ENCODE results near the gene SYNJ1. TPM values are rescaled to one million over a fixed set of nuclear protein-coding genes. Genes with fewer than 3 reads are reported as not detected.

The SYNJ1 gene
- total and polyA plus RNA-seq, 4 donors = 7.4 to 17.5 (median 11.8) TPM

DNA sequence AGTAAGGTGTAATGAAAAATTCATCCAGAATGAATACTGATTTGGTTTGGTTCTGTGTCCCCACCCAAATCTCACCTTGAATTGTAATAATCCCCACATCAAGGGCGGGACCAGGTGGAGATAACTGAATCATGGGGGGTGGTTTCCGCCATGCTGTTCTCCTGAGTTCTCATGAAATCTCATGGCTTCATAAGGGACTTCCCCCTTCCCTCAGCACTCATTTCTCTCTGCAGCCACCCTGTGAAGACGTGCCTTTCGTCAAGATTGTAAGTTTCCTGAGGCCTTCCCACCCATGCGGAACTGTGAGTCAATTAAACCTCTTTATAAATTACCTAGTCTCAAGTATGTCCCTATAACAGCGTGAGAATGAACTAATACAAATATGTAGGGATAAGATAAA lies 5.5 kb upstream of the SYNJ1 start:
- Histone ChIP-seq H3K4me1 (ENCODE audit: control insufficient read depth in 5 of 5, insufficient read depth in 5 of 5, low read length in 5 of 5) (peaks cover 2 to 5% (median 4%) of the 10 kb centered on the region in 5 donors), H3K4me3 (no peak overlapping the region), H3K9ac (ENCODE audit: insufficient read depth in 1 of 2, low read length in 2 of 2) (no peak overlapping the region), H3K9me3 (ENCODE audit: control insufficient read depth in 4 of 4, insufficient read depth in 3 of 4, low read length in 3 of 4) (no peaks in the 10 kb centered on the region), H3K27me3 (ENCODE audit: control insufficient read depth in 3 of 3, insufficient read depth in 3 of 3, low read length in 2 of 3) (no peaks in the 10 kb centered on the region), H3K36me3 (ENCODE audit: control insufficient read depth in 4 of 4, insufficient read depth in 4 of 4, low read length in 4 of 4) (peaks cover 4 to 21% (median 13%) of the 10 kb centered on the region in 4 donors), H3K27ac (ENCODE audit: low read depth in 1 of 2, low read length in 1 of 2) (no peak overlapping the region)
- DNase-seq = no peak
- no peak for ATAC-seq (ENCODE audit: insufficient read depth, low FRiP score)
- TF ChIP-seq, protein P1, sequence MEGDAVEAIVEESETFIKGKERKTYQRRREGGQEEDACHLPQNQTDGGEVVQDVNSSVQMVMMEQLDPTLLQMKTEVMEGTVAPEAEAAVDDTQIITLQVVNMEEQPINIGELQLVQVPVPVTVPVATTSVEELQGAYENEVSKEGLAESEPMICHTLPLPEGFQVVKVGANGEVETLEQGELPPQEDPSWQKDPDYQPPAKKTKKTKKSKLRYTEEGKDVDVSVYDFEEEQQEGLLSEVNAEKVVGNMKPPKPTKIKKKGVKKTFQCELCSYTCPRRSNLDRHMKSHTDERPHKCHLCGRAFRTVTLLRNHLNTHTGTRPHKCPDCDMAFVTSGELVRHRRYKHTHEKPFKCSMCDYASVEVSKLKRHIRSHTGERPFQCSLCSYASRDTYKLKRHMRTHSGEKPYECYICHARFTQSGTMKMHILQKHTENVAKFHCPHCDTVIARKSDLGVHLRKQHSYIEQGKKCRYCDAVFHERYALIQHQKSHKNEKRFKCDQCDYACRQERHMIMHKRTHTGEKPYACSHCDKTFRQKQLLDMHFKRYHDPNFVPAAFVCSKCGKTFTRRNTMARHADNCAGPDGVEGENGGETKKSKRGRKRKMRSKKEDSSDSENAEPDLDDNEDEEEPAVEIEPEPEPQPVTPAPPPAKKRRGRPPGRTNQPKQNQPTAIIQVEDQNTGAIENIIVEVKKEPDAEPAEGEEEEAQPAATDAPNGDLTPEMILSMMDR (IDR thresholded peaks at IDR 0.05; ENCODE audit: control extremely low read depth, extremely low read depth) = no peak
- 96 to 98% methylated on average over 6 of the region's 6 CpGs for WGBS, 2 donors

DNA sequence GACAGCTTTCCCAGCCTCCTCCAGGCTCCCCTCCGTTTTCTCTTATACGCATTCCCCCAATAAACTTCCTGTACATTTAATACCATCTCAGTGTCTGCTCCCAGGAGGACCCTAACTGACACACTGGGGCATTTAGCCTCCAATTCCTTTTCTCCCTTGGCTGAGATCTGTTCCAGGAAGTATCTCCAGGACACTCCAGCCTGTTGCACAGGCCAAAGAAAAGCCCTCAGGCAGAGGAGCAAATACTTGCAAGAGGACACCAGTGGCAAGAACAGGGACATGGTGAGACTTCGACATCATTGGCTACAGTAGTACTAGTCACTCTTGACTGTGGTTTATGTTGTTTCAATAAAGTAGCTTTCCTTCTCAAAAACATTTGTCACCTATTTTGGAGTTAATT lies 4.7 kb upstream of the SYNJ1 start:
- H3K4me3 ChIP-seq = no peak overlapping the region
- no peaks in the 10 kb centered on the region for H3K9me3 ChIP-seq (ENCODE audit: control insufficient read depth in 4 of 4, insufficient read depth in 3 of 4, low read length in 3 of 4)
- TF ChIP-seq, protein P1 (IDR thresholded peaks at IDR 0.05; ENCODE audit: control extremely low read depth, extremely low read depth) = no peak
- 86 to 87% methylated on average over 3 of the region's 3 CpGs for WGBS, 2 donors
- no peak overlapping the region for H3K27ac ChIP-seq (ENCODE audit: low read depth in 1 of 2, low read length in 1 of 2)
- no peak overlapping the region for H3K9ac ChIP-seq (ENCODE audit: insufficient read depth in 1 of 2, low read length in 2 of 2)
- peaks cover 2 to 7% (median 4%) of the 10 kb centered on the region in 5 donors for H3K4me1 ChIP-seq (ENCODE audit: control insufficient read depth in 5 of 5, insufficient read depth in 5 of 5, low read length in 5 of 5)
- peaks cover 4 to 20% (median 12%) of the 10 kb centered on the region in 4 donors for H3K36me3 ChIP-seq (ENCODE audit: control insufficient read depth in 4 of 4, insufficient read depth in 4 of 4, low read length in 4 of 4)
- no peaks in the 10 kb centered on the region for H3K27me3 ChIP-seq (ENCODE audit: control insufficient read depth in 3 of 3, insufficient read depth in 3 of 3, low read length in 2 of 3)
- no peak for ATAC-seq (ENCODE audit: insufficient read depth, low FRiP score)
- DNase-seq = no peak

DNA sequence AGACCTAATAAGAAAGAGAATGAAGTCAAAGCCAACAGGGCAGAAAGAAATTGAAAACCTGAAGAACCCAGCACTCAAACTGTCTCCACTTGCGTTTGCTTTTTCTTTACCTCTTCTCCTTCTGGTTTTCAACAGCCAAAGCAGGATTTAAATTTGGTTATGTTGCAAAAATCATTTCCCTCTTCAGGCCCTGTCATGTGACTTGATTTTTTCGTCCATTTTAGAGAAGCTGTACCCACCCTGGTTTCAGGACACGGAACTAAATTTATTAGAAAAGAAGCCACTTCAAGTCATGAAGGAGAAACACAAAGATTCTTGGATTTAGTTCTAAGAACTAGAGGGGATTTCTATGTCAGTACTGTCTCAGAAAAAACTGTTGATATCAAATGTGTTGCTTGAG lies 1.0 kb upstream of the SYNJ1 start:
- Histone ChIP-seq H3K27me3 (ENCODE audit: control insufficient read depth in 3 of 3, insufficient read depth in 3 of 3, low read length in 2 of 3) (no peaks in the 10 kb centered on the region), H3K36me3 (ENCODE audit: control insufficient read depth in 4 of 4, insufficient read depth in 4 of 4, low read length in 4 of 4) (peaks cover 0 to 7% (median 6%) of the 10 kb centered on the region in 4 donors), H3K9me3 (ENCODE audit: control insufficient read depth in 4 of 4, insufficient read depth in 3 of 4, low read length in 3 of 4) (no peaks in the 10 kb centered on the region), H3K9ac (ENCODE audit: insufficient read depth in 1 of 2, low read length in 2 of 2) (no peak overlapping the region), H3K4me1 (ENCODE audit: control insufficient read depth in 5 of 5, insufficient read depth in 5 of 5, low read length in 5 of 5) (peaks cover 3 to 15% (median 5%) of the 10 kb centered on the region in 5 donors), H3K4me3 (no peak overlapping the region), H3K27ac (ENCODE audit: low read depth in 1 of 2, low read length in 1 of 2) (peak overlapping the region in 1 of 2 donors; percentile 90)
- WGBS, 2 donors = 26 to 50% methylated on average over 3 of the region's 3 CpGs
- TF ChIP-seq, protein P1 (IDR thresholded peaks at IDR 0.05; ENCODE audit: control extremely low read depth, extremely low read depth) = no peak
- ATAC-seq (ENCODE audit: insufficient read depth, low FRiP score) (no peak), DNase-seq (no peak)

DNA sequence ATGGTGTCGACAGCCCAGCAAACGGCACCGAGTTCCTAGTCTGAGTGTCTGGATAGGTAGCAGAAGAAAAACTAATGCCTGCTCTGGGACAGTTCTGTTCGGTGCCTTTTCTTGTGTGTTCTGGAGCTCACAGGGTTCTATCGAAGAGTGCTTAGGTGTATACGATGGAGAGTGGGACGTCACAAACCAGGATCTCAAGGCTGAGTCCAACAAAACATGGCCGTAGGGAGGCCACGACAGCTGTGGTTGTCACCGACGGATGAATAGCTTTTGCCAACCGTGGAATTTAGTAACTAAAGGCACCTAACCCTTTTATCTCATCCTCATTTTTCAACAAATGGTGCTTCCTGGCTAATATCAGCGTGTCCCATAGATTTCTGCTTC lies 635 bp upstream of the SYNJ1 start:
- WGBS, 2 donors = 6% methylated on average over 12 to 13 of the region's 13 CpGs
- Histone ChIP-seq H3K4me3 (peak overlapping the region; percentile 75), H3K27me3 (ENCODE audit: control insufficient read depth in 3 of 3, insufficient read depth in 3 of 3, low read length in 2 of 3) (no peaks in the 10 kb centered on the region), H3K27ac (ENCODE audit: low read depth in 1 of 2, low read length in 1 of 2) (peak overlapping the region; percentile 90 to 97), H3K9ac (ENCODE audit: insufficient read depth in 1 of 2, low read length in 2 of 2) (peak overlapping the region in 1 of 2 donors; percentile 81), H3K9me3 (ENCODE audit: control insufficient read depth in 4 of 4, insufficient read depth in 3 of 4, low read length in 3 of 4) (no peaks in the 10 kb centered on the region), H3K36me3 (ENCODE audit: control insufficient read depth in 4 of 4, insufficient read depth in 4 of 4, low read length in 4 of 4) (peaks cover 0 to 6% (median 4%) of the 10 kb centered on the region in 4 donors), H3K4me1 (ENCODE audit: control insufficient read depth in 5 of 5, insufficient read depth in 5 of 5, low read length in 5 of 5) (peaks cover 3 to 15% (median 5%) of the 10 kb centered on the region in 5 donors)
- ATAC-seq (ENCODE audit: insufficient read depth, low FRiP score) (no peak), DNase-seq (no peak)
- TF ChIP-seq, protein P1 (IDR thresholded peaks at IDR 0.05; ENCODE audit: control extremely low read depth, extremely low read depth) = no peak

All from lung (tissue), 12 donors.